A673 (cell line): ENCODE data around the gene ITFG1. TPM values are rescaled to one million over a fixed set of nuclear protein-coding genes. Genes with fewer than 3 reads are reported as not detected.
"Not testable (repeated sequence)": the region's sequence is repeated elsewhere in the genome, so short reads cannot be mapped to it uniquely, and the experiment has no call there.

ENCODE experiments used
- BruUV-seq: library from RNA; stranded (reverse); fragments of 400-500 nt; replicated peaks from 2 replicates; lab custom pipeline; 2021; lab: Mats Ljungman, UMichigan
- CTCF ChIA-PET: fragments of 300-600 bp; sonication (Branson Sonifier 250); formaldehyde crosslinking; loops from one replicate; lab custom pipeline; 2022; ENCODE audit warnings: antibody characterized with exemption; lab: Charles Lee
- POLR2A ChIA-PET: fragments of 300-600 bp; sonication (Branson Sonifier 250); formaldehyde crosslinking; loops from one replicate; lab custom pipeline; 2022; ENCODE audit warnings: antibody characterized with exemption; ENCODE audit not compliant: low non-redundant PET; lab: Charles Lee
- DNase-seq: peaks from one replicate; pipeline ENCODE4 v3.0.0-alpha.2; 2015; ENCODE audit warnings: low spot score
- H3K27ac ChIP-seq: fragments of 200-600 bp; sonication (generic); 2 replicates; pipeline ENCODE4 v1.5.1; 2016; ENCODE audit warnings: mixed run types, low read depth, mild to moderate bottlenecking, mixed read lengths, antibody characterized with exemption, low read length; ENCODE audit not compliant: poor library complexity, severe bottlenecking
- H3K27me3 ChIP-seq: fragments of 200-600 bp; sonication (generic); replicated peaks from 2 replicates; pipeline ENCODE4 v1.6.1; 2017; ENCODE audit warnings: mixed run types, low read depth, mild to moderate bottlenecking, mixed read lengths, antibody characterized with exemption, low read length; ENCODE audit not compliant: insufficient read depth, poor library complexity
- H3K36me3 ChIP-seq: fragments of 200-600 bp; sonication (generic); 2 replicates; pipeline ENCODE4 v1.6.1; 2016; ENCODE audit warnings: mixed run types, mild to moderate bottlenecking, mixed read lengths, antibody characterized with exemption, low read length; ENCODE audit not compliant: insufficient read depth, poor library complexity, severe bottlenecking
- H3K4me1 ChIP-seq: fragments of 200-600 bp; sonication (generic); 2 replicates; pipeline ENCODE4 v1.6.1; 2017; ENCODE audit warnings: mixed run types, mild to moderate bottlenecking, mixed read lengths, antibody characterized with exemption, low read length; ENCODE audit not compliant: insufficient read depth, poor library complexity, severe bottlenecking
- H3K4me3 ChIP-seq: fragments of 200-600 bp; sonication (generic); 2 replicates; pipeline ENCODE4 v1.5.1; 2016; ENCODE audit warnings: low read depth, mixed run types, mild to moderate bottlenecking, mixed read lengths, low read length; ENCODE audit not compliant: poor library complexity, severe bottlenecking
- H3K9me3 ChIP-seq: fragments of 200-600 bp; sonication (generic); 2 replicates; pipeline ENCODE4 v1.6.1; 2016; ENCODE audit warnings: mixed run types, low read depth, mild to moderate bottlenecking, mixed read lengths, antibody characterized with exemption, low read length; ENCODE audit not compliant: poor library complexity, severe bottlenecking
- EZH2 ChIP-seq: fragments of 200-600 bp; sonication (generic); IDR thresholded peaks from 2 replicates; pipeline ENCODE4 v1.6.1; 2017; ENCODE audit warnings: borderline replicate concordance, low read depth, mild to moderate bottlenecking, mixed read lengths, antibody characterized with exemption, low read length; ENCODE audit not compliant: poor library complexity, severe bottlenecking
- intact Hi-C: fragments of 100-400 bp; cut with micrococcal nuclease; formaldehyde crosslinking; loops from one replicate; pipeline ENCODE4 v1.10.0; 2022; ENCODE audit not compliant: unreplicated experiment
- total RNA-seq: library from RNA; stranded (reverse); gene quantifications from 2 replicates; pipeline ENCODE4 v1.2.3, GENCODE V29; 2021
- TF ChIP-seq, protein P1 (sequence below): fragments of 300-800, 200-600 bp; sonication (generic); conservative IDR thresholded peaks from 2 replicates; pipeline ENCODE4 v1.5.1; 2017; ENCODE audit warnings: low read depth, mild to moderate bottlenecking, antibody characterized with exemption, low read length, moderate library complexity, mixed read lengths

The ITFG1 gene
- total RNA-seq, 1 experiment from 2014 or later: 40.1 TPM

DNA sequence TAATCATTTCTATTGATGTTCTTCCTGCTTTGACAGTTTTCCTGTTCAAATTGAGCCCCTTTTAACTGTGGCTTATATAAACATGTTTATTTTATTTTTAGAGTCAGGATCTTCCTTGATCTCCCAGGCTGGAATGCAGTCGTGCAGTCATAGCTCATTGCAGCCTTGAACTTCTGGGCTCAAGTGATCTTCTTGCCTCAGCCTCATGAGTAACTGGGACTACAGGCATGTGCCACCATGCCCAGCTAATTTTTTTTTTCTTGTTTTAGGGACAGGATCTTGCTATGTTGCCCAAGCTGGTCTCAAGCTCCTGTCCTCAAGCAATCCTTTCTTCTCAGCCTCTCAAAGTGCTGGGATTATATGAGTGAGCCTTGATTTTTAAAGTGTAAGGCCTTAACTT, 14.9 kb upstream of the ITFG1 start:
- ChIA-PET CTCF (no interaction called here), POLR2A (interaction anchor here (0.6 kb wide), 1 partner anchor 906 kb away, joined by 3 read pairs; no protein-coding TSS in a partner anchor)
- Histone ChIP-seq H3K27me3 (no peaks in the 10 kb centered on the region), H3K4me1 (no peaks in the 10 kb centered on the region), H3K9me3 (no peaks in the 10 kb centered on the region), H3K27ac (no peak overlapping the region), H3K4me3 (no peak overlapping the region), H3K36me3 (no peaks in the 10 kb centered on the region)
- BruUV-seq: no TSS peak
- DNase-seq: no peak
- intact Hi-C loops: no loop called here
- TF ChIP-seq, protein P1, sequence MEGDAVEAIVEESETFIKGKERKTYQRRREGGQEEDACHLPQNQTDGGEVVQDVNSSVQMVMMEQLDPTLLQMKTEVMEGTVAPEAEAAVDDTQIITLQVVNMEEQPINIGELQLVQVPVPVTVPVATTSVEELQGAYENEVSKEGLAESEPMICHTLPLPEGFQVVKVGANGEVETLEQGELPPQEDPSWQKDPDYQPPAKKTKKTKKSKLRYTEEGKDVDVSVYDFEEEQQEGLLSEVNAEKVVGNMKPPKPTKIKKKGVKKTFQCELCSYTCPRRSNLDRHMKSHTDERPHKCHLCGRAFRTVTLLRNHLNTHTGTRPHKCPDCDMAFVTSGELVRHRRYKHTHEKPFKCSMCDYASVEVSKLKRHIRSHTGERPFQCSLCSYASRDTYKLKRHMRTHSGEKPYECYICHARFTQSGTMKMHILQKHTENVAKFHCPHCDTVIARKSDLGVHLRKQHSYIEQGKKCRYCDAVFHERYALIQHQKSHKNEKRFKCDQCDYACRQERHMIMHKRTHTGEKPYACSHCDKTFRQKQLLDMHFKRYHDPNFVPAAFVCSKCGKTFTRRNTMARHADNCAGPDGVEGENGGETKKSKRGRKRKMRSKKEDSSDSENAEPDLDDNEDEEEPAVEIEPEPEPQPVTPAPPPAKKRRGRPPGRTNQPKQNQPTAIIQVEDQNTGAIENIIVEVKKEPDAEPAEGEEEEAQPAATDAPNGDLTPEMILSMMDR: no peak
- no peak for TF ChIP-seq EZH2

DNA sequence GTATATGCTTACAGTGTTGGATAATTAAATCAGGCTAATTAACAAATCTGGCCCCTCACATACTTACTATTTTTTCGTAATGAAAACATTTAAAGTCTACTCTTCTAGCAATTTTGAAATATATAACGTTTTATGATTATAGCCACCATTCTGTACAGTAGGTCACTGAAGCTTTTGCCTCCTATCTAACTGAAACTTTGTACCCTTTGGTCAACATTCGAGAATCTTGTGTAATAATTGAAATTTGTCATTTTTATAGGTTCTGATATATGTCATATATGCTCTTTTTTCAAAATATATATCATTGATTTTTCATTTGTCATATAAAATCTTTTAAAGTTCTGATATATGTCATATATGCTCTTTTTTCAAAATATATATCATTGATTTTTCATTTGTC, 12.9 kb upstream of the ITFG1 start:
- intact Hi-C loops: no loop called here
- BruUV-seq: no TSS peak
- CTCF ChIA-PET: no interaction called here
- no peak overlapping the region for H3K4me3 ChIP-seq
- no peaks in the 10 kb centered on the region for H3K36me3 ChIP-seq
- POLR2A ChIA-PET: no interaction called here
- no peaks in the 10 kb centered on the region for H3K9me3 ChIP-seq
- H3K27ac ChIP-seq: no peak overlapping the region
- H3K4me1 ChIP-seq: no peaks in the 10 kb centered on the region
- TF ChIP-seq EZH2: no peak
- TF ChIP-seq, protein P1: no peak
- no peak for DNase-seq
- no peaks in the 10 kb centered on the region for H3K27me3 ChIP-seq

GRCh38 chr16:47473004-47473403, 12.1 kb upstream of the ITFG1 start:
- CTCF ChIA-PET, intact Hi-C loops, DNase-seq, H3K27ac ChIP-seq, H3K27me3 ChIP-seq, BruUV-seq, H3K4me1 ChIP-seq, H3K9me3 ChIP-seq, H3K36me3 ChIP-seq, H3K4me3 ChIP-seq: not testable (repeated sequence)
- POLR2A ChIA-PET: interaction anchor here (0.6 kb wide), 1 partner anchor 24 kb away, joined by 3 read pairs; no protein-coding TSS in a partner anchor

- BruUV-seq: no TSS peak
- intact Hi-C loops: no loop called here
- CTCF ChIA-PET: no interaction called here
- no peaks in the 10 kb centered on the region for H3K36me3 ChIP-seq
- DNase-seq: no peak
- no peak overlapping the region for H3K27ac ChIP-seq
- H3K4me3 ChIP-seq: no peak overlapping the region
- no peaks in the 10 kb centered on the region for H3K27me3 ChIP-seq
- POLR2A ChIA-PET: no interaction called here
- no peaks in the 10 kb centered on the region for H3K9me3 ChIP-seq
- TF ChIP-seq EZH2: no peak
- TF ChIP-seq, protein P1: no peak
- H3K4me1 ChIP-seq: no peaks in the 10 kb centered on the region
Measured at GRCh38 chr16:47470810-47471209, 9.9 kb upstream of the ITFG1 start.
